ENCODE results near the gene AFP. TPM values are rescaled to one million over a fixed set of nuclear protein-coding genes. Genes with fewer than 3 reads are reported as not detected.

Gene AFP
- total and polyA plus RNA-seq, 2 of the 8 experiments (the other 6 are each of a cell fraction or from before 2014, with no cell fraction given) = 6.1 to 10.4 TPM

DNA sequence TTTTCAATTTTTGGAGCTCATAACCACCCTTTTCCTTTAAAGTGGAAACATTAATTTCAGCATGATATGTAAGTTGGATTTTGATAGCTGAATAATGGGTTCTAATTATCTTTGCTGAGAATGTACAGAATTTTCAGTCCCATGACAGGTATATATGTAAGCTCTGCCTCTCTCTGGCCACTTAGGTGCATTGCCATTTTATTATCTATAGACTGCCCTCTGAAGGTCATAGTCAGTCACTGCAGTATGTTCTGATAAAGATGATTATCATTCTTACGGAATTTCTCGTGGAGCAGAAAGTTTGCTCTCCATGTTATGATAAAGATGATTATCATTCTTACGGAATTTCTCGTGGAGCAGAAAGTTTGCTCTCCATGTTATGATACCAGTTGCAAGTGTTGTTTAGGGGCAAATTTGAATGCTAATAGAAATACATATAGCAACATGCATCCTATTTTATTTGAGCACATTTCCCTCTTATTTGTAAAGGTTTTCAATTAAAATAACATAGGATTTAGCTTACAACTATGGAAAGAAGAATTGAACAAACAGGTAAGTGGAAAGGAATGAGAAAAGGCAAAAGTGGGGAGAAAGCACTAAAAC, 10.4 kb downstream of the AFP start (continued):
- TF ChIP-seq BRCA1 (IDR thresholded peaks at IDR 0.05; ENCODE audit: low read depth, low read length) (no peak), JUN (IDR thresholded peaks at IDR 0.05; ENCODE audit: low read depth, low read length) (no peak), EZH2 (IDR thresholded peaks at IDR 0.05; ENCODE audit: low read depth, low read length, severe bottlenecking) (no peak), ZNF274 (IDR thresholded peaks at IDR 0.05; ENCODE audit: borderline replicate concordance, extremely low read depth, low read length) (no peak), MAFK (IDR thresholded peaks at IDR 0.05; ENCODE audit: low read depth, low read length) (no peak), GTF2F1 (IDR thresholded peaks at IDR 0.05; ENCODE audit: borderline replicate concordance, low read depth, low read length) (no peak), HDAC6 (IDR thresholded peaks at IDR 0.05; ENCODE audit: low read depth, low read length) (no peak), SAP30 (IDR thresholded peaks at IDR 0.05; ENCODE audit: insufficient read depth, insufficient replicate concordance, low read length) (no peak)
- TF ChIP-seq, protein P1, sequence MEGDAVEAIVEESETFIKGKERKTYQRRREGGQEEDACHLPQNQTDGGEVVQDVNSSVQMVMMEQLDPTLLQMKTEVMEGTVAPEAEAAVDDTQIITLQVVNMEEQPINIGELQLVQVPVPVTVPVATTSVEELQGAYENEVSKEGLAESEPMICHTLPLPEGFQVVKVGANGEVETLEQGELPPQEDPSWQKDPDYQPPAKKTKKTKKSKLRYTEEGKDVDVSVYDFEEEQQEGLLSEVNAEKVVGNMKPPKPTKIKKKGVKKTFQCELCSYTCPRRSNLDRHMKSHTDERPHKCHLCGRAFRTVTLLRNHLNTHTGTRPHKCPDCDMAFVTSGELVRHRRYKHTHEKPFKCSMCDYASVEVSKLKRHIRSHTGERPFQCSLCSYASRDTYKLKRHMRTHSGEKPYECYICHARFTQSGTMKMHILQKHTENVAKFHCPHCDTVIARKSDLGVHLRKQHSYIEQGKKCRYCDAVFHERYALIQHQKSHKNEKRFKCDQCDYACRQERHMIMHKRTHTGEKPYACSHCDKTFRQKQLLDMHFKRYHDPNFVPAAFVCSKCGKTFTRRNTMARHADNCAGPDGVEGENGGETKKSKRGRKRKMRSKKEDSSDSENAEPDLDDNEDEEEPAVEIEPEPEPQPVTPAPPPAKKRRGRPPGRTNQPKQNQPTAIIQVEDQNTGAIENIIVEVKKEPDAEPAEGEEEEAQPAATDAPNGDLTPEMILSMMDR (IDR thresholded peaks at IDR 0.05; ENCODE audit: control extremely low read depth in 1 of 3, insufficient read depth in 1 of 3, low read depth in 1 of 3, low read length in 3 of 3) = peak in 2 of 3 experiments; percentile 83 to 99; a peak in 3 of 4 replicates
- TF ChIP-seq, protein P2, sequence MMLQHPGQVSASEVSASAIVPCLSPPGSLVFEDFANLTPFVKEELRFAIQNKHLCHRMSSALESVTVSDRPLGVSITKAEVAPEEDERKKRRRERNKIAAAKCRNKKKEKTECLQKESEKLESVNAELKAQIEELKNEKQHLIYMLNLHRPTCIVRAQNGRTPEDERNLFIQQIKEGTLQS (IDR thresholded peaks at IDR 0.05; ENCODE audit: insufficient read depth, low read depth, low read length) = no peak
